Stimulated activated CD8-positive, alpha-beta memory T cell treated with anti-CD3 and anti-CD28 coated beads, Interleukin-12 subunit alpha, Interleukin-12 subunit beta, amount 100 ng/mL, for 1 hour (primary cell): ENCODE data around the gene GNAT1.
A peak's percentile ranks its signal among the peaks of the same experiment; 100 is the strongest.

Experiments used
- DNase-seq: peaks from one replicate; pipeline ENCODE4 v3.0.0-alpha.2; 2020; ENCODE audit warnings: low read depth

The GNAT1 gene

DNA sequence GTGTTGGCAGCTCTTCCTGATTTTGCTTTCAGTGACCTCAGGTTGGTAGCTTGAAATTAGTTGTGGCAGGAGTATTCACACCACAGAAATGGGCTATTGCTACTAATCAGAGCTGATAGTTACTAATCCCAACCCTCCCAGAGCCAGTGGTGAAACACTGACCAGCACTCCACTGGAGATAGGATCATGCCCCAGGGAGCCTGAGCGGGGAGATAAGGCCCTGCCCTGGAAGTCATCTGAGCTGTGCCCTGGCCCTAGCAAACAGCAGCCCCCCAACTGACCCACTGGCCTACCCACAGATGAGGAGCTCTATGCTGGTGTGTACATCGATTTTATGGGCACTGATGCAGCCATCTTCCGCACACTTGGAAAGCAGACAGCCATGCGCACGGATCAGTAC, 9.4 kb upstream of the GNAT1 start:
- DNase-seq: no peak

DNA sequence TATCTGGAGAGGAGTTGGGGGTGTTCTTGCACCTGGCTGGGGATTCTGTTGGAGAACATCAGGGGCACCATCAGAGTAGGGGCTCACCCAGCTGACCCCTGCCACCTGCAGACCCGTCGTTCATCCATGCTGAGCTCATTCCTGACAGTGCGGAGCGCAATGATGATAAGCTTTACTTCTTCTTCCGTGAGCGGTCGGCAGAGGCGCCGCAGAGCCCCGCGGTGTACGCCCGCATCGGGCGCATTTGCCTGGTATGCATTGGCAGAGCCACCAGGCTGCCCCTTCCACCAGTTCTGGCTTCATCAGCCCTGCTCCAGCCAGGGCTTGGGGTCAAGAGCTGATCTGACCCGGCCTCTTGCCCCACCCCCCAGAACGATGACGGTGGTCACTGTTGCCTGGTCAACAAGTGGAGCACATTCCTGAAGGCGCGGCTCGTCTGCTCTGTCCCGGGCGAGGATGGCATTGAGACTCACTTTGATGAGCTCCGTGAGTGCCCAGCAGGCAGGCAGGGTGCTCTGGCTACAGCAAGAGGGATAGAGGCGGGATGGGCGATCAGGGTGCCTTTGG, 8.8 kb upstream of the GNAT1 start:
- no peak for DNase-seq

- no peak for DNase-seq
These were observed 7.7 kb upstream of the GNAT1 start for GRCh38 chr3:50183755-50184154.

DNA sequence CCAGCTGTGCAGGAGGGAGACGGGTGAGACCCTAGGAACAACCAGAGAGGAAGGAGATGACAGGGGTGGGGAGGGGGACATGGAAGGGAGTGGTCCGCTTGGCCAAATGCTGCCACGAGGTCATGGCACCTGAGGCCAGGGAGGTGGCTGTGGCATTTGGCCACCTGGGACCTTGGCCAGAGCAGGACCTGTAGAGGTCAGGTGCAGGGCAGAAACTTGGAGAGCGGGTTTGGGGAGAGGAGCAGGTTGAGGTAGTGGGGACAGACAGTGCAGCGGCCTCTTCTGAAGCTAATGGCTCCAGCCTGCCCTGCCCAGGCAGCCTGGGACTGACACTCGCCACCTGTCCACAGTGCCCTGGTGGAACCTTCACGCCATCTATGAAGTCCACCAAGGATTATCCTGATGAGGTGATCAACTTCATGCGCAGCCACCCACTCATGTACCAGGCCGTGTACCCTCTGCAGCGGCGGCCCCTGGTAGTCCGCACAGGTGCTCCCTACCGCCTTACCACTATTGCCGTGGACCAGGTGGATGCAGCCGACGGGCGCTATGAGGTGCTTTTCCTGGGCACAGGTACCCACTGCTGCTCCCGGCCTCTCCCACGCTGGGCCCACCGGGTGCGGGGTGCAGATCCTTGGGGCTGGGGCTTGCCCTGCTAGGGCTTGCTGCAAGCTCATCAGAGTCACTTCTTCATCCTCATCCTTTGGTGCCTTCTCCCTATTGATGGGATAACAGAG, 7.0 kb upstream of the GNAT1 start:
- no peak for DNase-seq

GRCh38 chr3:50185230-50185629, 6.2 kb upstream of the GNAT1 start:
- no peak for DNase-seq

DNA sequence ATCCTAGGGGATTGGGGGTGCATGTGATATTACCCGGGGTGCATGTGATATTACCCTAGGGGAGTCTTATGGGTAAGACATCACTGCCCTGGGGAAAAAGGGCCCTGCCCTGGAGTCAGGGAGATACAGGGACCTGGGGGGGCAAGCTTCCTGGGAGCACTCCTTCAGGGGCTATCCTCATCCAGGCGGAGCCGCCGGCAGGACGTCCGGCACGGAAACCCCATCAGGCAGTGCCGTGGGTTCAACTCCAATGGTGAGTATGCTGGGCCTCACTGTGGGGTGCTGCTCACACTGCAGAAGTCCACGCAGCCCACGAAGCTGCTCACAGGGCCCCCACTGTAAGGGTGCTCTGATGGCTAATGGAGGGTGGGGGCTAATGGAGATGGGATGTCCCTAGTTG, 5.3 kb upstream of the GNAT1 start:
- no peak for DNase-seq

DNA sequence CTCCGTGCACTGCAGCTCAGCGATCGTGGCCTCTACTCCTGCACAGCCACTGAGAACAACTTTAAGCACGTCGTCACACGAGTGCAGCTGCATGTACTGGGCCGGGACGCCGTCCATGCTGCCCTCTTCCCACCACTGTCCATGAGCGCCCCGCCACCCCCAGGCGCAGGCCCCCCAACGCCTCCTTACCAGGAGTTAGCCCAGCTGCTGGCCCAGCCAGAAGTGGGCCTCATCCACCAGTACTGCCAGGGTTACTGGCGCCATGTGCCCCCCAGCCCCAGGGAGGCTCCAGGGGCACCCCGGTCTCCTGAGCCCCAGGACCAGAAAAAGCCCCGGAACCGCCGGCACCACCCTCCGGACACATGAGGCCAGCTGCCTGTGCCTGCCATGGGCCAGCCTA, 3.7 kb upstream of the GNAT1 start:
- no peak for DNase-seq

- DNase-seq: no peak
These were observed 2.1 kb upstream of the GNAT1 start for GRCh38 chr3:50189274-50189673.

GRCh38 chr3:50189989-50190388, 1.4 kb upstream of the GNAT1 start:
- DNase-seq: no peak

DNA sequence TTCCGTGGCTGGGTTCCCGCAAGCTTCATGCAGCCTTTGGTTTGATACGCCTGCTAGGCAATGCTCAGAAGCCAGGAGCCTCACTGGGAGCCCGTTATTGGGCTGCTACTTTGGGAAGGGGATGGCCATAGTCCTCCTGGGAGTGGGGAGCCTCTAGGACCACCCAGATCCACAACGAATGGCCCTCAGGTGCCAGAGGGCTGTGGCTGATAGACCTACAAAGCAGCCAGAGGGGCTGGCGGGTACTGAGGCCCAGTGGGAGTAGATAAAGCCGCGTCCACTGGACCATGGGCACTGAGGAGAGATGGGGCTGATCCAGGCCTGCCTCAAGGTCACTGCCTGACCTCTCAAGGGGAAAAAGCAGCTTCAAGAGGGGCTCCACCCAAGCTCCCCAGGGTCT, 714 bp downstream of the GNAT1 start:
- no peak for DNase-seq

GRCh38 chr3:50192689-50193141, 1.3 kb downstream of the GNAT1 start:
- peak; percentile 71 for DNase-seq

- DNase-seq: no peak
These were observed 1.9 kb downstream of the GNAT1 start for GRCh38 chr3:50193286-50193685.

GRCh38 chr3:50193746-50194127, 2.3 kb downstream of the GNAT1 start:
- no peak for DNase-seq

- peak; percentile 80 for DNase-seq
These were observed 2.9 kb downstream of the GNAT1 start for GRCh38 chr3:50194128-50194902.

DNA sequence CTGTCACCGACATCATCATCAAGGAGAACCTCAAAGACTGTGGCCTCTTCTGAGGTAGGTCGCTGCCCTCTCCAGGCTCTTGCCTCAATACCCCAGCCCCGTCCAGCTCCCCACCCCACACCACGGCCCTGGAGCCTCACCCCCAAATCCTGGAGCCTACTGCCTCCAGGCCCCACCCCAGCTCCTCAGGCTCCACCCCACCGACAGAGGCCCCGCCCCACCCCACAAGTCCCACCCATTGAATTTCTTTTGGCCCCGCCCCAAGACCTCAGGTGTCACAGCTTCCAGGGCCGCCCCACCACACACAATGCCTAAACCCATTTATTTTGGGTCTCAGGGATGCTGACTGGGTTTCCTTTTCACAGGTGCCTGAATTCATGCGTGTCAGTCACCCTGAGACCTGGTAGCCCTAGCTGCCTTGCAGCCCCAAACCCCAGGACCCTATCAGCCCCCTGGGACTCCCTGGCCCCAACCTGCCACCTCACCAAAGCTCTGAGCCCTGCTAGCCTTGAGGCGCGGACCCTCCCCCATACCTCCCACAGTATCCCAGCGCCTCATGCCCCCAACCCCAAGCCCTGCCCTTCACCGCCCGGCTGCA, 3.6 kb downstream of the GNAT1 start:
- no peak for DNase-seq

GRCh38 chr3:50195501-50196252, 4.3 kb downstream of the GNAT1 start:
- no peak for DNase-seq

DNA sequence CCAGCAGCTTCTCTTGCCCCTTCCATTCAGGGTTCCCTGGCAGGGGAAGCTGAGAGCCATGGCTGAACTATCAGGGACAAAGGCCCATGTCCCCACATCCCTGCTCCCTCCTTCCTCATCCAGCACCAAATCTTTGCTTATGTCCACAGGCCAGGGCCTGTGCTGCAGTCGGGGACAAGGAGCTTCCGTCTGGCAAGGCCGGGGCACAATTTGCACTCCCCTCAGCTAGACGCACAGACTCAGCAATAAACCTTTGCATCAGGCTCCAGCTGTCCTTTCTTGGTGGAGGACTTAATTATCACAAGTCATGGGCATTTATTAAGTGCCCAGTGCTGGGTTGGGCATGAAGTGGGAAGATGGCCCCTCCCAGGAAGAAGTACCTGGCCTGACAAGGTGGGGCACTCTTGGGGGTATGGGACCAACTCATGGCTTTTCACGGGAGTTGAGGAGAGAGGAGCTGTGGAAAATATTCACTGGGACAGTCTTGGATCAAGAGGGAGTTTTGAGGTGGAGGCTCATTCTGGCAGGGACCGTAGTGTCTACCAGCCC, 4.9 kb downstream of the GNAT1 start:
- DNase-seq: no peak

GRCh38 chr3:50201573-50202315, 10.3 kb downstream of the GNAT1 start:
- DNase-seq: no peak

DNA sequence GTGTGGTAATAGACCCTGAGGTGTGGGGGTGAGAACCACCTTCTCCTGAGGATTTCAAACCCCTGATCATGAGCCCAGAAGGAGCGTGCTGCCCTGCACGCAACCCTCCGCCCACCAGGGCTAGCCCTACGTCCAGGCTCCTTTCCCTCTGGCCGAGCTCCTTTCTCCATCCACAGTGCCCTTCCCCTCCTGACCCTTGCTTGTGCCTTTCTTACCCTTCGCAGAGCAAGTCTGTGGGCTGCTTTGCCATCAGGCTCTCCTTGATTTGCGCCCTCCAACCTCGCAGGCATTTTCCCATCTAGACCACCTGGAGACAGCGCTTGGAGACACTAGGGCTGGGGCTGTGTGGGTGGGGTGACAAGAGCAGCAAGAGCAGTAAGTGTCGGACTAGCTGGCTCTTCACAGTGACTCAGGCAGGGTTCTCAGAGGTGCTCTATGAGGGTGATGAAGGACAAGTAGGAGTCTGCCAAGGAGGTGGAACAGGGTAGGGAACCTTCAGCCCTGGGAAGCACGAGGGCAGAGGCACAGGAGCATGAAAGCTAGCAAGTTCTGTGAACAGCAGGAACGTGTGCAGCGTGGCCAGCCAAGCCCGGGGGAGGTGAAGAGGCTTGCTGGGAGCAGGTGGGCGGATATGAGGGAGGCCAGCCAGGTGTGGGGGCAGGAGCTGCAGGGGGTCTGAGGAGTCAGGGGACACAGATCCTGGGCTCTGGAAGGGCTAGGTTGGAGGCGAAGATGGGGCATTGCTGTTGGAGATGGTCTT, 11.1 kb downstream of the GNAT1 start:
- DNase-seq: no peak

DNA sequence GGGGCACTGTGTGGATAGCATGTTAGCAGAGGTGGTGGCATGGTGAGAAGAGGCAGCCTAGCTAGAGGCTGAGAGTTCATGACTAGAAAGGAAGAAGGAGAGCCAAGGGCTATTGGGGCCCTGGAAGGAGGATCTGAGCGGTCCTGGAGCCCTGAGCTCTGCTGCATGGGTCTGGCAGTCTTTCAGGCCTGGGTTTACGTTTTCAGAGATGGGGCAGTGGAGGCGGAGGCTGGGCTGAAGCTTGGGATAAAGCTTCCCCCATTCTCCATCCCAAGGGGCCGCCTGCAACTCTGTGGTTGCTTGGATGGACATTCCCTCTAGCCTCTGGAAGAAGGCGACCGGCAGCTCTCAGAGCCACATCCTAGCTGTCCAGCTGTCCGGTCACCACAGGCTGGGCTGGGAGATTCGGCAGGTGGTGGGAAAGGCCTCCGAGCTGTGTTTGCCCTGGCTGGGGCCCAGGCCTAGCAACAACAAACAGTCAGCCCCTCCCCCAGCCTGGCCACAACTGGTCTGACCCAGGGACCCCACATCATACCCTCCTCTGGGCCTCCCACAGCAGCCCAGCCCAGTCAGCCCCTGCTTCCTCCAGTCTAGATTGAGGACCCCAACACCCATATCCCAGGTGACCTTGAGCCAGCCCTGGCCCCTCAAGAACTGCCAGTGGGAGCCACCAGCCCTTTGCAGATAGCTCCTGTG, 11.9 kb downstream of the GNAT1 start:
- no peak for DNase-seq
